Right lobe of liver (tissue), 6 donors: ENCODE results near the gene LONRF2. TPM values are rescaled to one million over a fixed set of nuclear protein-coding genes. Genes with fewer than 3 reads are reported as not detected.

Experiments used
- ATAC-seq, 4 donors: fragments of 200-7000 bp; cut with Tn5 transposase; one replicate each; pipeline ENCODE4 v1.9.1; 2020; ENCODE audit warnings: mild to moderate bottlenecking in 4 of 4, moderate library complexity in 4 of 4
- DNase-seq, 3 donors: peaks; one replicate each; pipeline ENCODE4 v3.0.0-alpha.2; 2020
- H3K27ac ChIP-seq, 3 donors: fragments of 200-600 bp; one replicate each; pipeline ENCODE4 v1.8.0; 2022
- H3K27me3 ChIP-seq, 2 donors: fragments of 200-600 bp; one replicate each; pipeline ENCODE4 v1.8.0; 2022
- H3K36me3 ChIP-seq, 4 donors: fragments of 200-600 bp; sonication (generic) in 1 of 4; one replicate each; pipeline versions ENCODE4 v1.5.1 to v1.8.0; 2017 to 2022; ENCODE audit warnings: control low read depth in 1 of 4
- H3K4me1 ChIP-seq, 4 donors: fragments of 200-600 bp; sonication (generic) in 1 of 4; one replicate each; pipeline versions ENCODE4 v1.5.1 to v1.8.0; 2017 to 2022; ENCODE audit warnings: control low read depth in 1 of 4
- H3K4me3 ChIP-seq, 3 donors: fragments of 200-600 bp; one replicate each; pipeline ENCODE4 v1.8.0; 2022
- H3K9me3 ChIP-seq, 4 donors: fragments of 200-600 bp; sonication (generic) in 1 of 4; one replicate each; pipeline versions ENCODE4 v1.5.1 to v1.8.0; 2017 to 2022; ENCODE audit warnings: control low read depth in 1 of 4
- POLR2A ChIP-seq: fragments of 450-650 bp; IDR thresholded peaks from one replicate; pipeline ENCODE4 v1.6.1; 2017; ENCODE audit warnings: antibody characterized with exemption, mild to moderate bottlenecking
- WGBS: methylation state at CpG from one replicate; pipeline ENCODE4 v1.1.6; 2018; ENCODE audit warnings: low coverage, low lambda C conversion rate; ENCODE audit not compliant: insufficient coverage; ENCODE audit errors: missing lambda C conversion rate; 5-methylcytosine and 5-hydroxymethylcytosine counted together
- intact Hi-C, 2 donors: fragments of 100-400 bp; cut with DNase I; formaldehyde crosslinking; loops; one replicate each; pipeline versions ENCODE4 v1.11.2 to v1.14.1; 2022
- total RNA-seq, 6 experiments: library from RNA; depleted of rRNA in 2 of 6; stranded (reverse); fragments of >200 nt in 2 of 6; fragmentation: NEBNext Ultra II Directional in 3 of 6; extraction: Animal tissue kit (Norgen Biotek cat#: 25700) in 3 of 6; gene quantifications; one replicate each; pipeline versions ENCODE4 v1.1.0 to v1.2.4, GENCODE V29; 2016 to 2023
- TF ChIP-seq, protein P1 (sequence below), 4 donors: fragments of 200-600 bp in 3 of 4; fragments of 450-650 bp in 1 of 4; IDR thresholded peaks; one replicate each; pipeline versions ENCODE4 v1.5.1 to v1.8.0; 2016 to 2022; ENCODE audit warnings: antibody characterized with exemption in 4 of 4, mild to moderate bottlenecking in 2 of 4
- donor health status: DM: no; HTN: yes; CAD: no.
- donor health status: DM: no; HTN: no; CAD: no.
- donor health status: DM: no; HTN: no; CAD: no.
- donor health status: DM: no; HTN: yes; CAD: no.
- donor health status: DM: no; HTN: yes; CAD: no.

LONRF2 gene
- total RNA-seq, 6 experiments from 2014 or later, result 0.51 to 2.5 (median 1.7) TPM

DNA sequence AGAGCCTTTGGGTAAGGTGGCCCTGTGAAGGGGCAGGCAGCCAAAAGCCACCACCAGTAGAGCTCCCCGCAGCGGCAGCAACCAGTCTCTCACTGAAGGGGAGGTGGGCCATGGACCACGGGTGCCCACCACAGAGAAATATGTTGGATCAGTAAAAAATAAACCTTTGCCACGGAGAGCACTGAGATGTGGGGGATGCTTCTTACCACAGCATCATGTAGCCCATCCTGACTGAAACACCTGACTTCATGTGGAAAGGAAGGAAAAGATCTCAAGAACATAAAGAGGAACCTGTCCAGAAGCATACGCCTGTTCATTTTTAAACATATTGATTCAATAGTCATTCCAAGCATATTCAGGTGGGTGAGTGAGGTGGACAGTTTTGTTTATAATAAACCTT, 51.1 kb downstream of the LONRF2 start:
- ATAC-seq (no peak), DNase-seq (no peak)
- no peaks in the 10 kb centered on the region for H3K27me3 ChIP-seq
- intact Hi-C loops, result no loop called here
- no peak overlapping the region for H3K27ac ChIP-seq
- H3K4me1 ChIP-seq, result no peaks in the 10 kb centered on the region
- WGBS, result 100% methylated on average over 3 of the region's 5 CpGs
- no peaks in the 10 kb centered on the region for H3K9me3 ChIP-seq
- H3K4me3 ChIP-seq, result no peak overlapping the region
- TF ChIP-seq POLR2A, result no peak
- TF ChIP-seq, protein P1, sequence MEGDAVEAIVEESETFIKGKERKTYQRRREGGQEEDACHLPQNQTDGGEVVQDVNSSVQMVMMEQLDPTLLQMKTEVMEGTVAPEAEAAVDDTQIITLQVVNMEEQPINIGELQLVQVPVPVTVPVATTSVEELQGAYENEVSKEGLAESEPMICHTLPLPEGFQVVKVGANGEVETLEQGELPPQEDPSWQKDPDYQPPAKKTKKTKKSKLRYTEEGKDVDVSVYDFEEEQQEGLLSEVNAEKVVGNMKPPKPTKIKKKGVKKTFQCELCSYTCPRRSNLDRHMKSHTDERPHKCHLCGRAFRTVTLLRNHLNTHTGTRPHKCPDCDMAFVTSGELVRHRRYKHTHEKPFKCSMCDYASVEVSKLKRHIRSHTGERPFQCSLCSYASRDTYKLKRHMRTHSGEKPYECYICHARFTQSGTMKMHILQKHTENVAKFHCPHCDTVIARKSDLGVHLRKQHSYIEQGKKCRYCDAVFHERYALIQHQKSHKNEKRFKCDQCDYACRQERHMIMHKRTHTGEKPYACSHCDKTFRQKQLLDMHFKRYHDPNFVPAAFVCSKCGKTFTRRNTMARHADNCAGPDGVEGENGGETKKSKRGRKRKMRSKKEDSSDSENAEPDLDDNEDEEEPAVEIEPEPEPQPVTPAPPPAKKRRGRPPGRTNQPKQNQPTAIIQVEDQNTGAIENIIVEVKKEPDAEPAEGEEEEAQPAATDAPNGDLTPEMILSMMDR (IDR thresholded peaks at IDR 0.05), result no peak
- no peaks in the 10 kb centered on the region for H3K36me3 ChIP-seq

DNA sequence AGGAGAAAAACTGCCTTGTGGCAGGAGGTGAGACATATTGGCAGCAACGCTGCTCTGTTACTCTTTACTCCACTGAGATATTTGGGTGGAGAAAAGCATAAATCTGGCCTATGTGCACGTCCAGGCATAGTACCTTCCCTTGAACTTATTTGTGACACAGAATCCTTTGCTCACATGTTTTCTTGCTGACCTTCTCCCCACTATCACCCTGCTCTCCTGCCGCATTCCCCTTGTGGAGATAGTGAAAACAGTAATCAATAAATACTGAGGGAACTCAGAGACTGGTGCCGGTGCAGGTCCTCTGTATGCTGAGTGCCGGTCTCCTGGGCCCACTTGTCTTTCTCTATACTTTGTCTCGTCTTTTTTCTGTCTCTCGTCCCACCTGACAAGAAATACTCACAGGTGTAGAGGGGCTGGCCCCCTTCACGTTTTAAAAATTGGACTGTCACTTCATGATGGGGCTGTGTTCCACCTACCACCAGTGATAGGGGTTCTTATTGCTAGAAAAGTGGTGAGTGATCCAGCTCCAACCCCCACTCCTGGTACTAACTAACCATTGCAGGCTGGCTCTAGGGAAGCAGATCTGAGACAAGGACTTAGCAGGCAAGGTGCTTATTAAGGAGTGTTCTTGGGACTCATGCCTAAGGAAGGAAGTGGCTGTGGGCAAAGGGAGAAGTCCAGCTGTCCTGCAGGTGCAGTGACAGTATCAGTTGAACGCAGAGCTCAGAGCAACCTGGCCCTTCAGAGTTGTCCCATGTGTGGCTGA, 51.7 kb downstream of the LONRF2 start:
- no peak overlapping the region for H3K4me3 ChIP-seq
- ATAC-seq (no peak), DNase-seq (peak in 1 of 3 donors; percentile 12)
- H3K27ac ChIP-seq, result no peak overlapping the region
- intact Hi-C loops, result no loop called here
- H3K36me3 ChIP-seq, result no peaks in the 10 kb centered on the region
- H3K4me1 ChIP-seq, result no peaks in the 10 kb centered on the region
- WGBS, result 70% methylated on average over 7 of the region's 9 CpGs
- TF ChIP-seq POLR2A, result no peak
- TF ChIP-seq, protein P1 (IDR thresholded peaks at IDR 0.05), result no peak
- no peaks in the 10 kb centered on the region for H3K9me3 ChIP-seq
- H3K27me3 ChIP-seq, result no peaks in the 10 kb centered on the region

DNA sequence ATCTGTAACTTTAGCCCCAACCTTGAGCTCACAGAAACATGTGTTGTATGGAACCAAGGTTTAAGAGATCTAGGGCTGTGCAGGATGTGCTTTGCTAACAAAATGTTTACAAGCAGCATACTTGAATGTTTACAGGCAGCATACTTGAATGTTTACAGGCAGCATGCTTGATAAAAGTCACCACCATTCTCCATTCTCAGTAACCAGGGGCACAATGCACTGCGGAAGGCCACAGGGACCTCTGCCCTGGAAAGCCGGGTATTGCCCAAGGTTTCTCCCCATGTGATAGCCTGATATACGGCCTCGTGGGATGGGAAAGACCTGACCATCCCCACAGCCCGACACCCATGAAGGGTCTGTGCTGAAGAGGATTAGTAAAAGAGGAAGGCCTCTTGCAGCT, 52.4 kb downstream of the LONRF2 start:
- DNase-seq, result peak in 1 of 3 donors; percentile 5
- intact Hi-C loops, result loop anchor here (5.0 kb wide), 2 partner anchors 107 to 117 kb away; no protein-coding TSS in a partner anchor
- no peaks in the 10 kb centered on the region for H3K27me3 ChIP-seq
- WGBS, result 56% methylated on average over 5 of the region's 5 CpGs
- no peak overlapping the region for H3K27ac ChIP-seq
- no peaks in the 10 kb centered on the region for H3K36me3 ChIP-seq
- no peaks in the 10 kb centered on the region for H3K4me1 ChIP-seq
- H3K9me3 ChIP-seq, result no peaks in the 10 kb centered on the region
- TF ChIP-seq POLR2A, result no peak
- TF ChIP-seq, protein P1 (IDR thresholded peaks at IDR 0.05), result no peak
- ATAC-seq, result no peak
- H3K4me3 ChIP-seq, result no peak overlapping the region

DNA sequence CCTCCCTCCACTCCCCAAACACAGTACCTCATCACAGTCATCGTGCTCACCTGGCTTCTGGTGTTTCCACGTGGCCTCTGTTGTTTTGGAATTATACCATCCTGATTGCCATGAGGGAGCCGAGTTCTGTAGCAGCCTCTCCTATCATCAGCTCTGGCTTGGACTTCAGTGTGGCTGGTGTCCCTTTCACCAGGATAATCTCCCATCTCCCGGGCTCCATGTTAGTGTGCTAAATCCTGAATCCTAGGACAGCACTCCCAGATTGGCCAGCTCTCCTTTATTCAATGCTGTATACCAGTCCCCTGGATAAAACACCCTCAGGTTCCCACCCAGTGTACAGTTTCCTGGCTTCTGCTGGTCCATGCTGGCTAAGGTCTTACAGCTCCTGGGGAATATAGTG, 53.3 kb downstream of the LONRF2 start:
- no peak for ATAC-seq
- 82% methylated on average over 3 of the region's 4 CpGs for WGBS
- Histone ChIP-seq H3K4me3 (no peak overlapping the region), H3K9me3 (no peaks in the 10 kb centered on the region), H3K36me3 (no peaks in the 10 kb centered on the region), H3K27me3 (no peaks in the 10 kb centered on the region), H3K27ac (no peak overlapping the region), H3K4me1 (no peaks in the 10 kb centered on the region)
- TF ChIP-seq, protein P1 (IDR thresholded peaks at IDR 0.05), result no peak
- TF ChIP-seq POLR2A, result no peak
- intact Hi-C loops, result loop anchor here (5.0 kb wide), 2 partner anchors 108 to 118 kb away; no protein-coding TSS in a partner anchor
- DNase-seq, result no peak
